CD4-positive, alpha-beta T cell (primary cell): ENCODE measurements around the gene LDAH. TPM values are rescaled to one million over a fixed set of nuclear protein-coding genes. Genes with fewer than 3 reads are reported as not detected.

Experiments used
- ATAC-seq: fragments of 200-7000 bp; cut with Tn5 transposase; one replicate; pipeline ENCODE4 v1.10.0; 2022; ENCODE audit warnings: mild to moderate bottlenecking; ENCODE audit not compliant: poor library complexity
- CTCF ChIA-PET: fragments of 350-600 bp; sonication (Branson Sonifier 250); formaldehyde crosslinking; loops from one replicate; lab custom pipeline; 2021; ENCODE audit warnings: antibody characterized with exemption, inconsistent platforms; lab: Charles Lee
- POLR2A ChIA-PET: fragments of 350-600 bp; sonication (Branson Sonifier 250); formaldehyde crosslinking; loops from one replicate; lab custom pipeline; 2021; ENCODE audit warnings: antibody characterized with exemption, inconsistent platforms; lab: Charles Lee
- DNase-seq, 14 experiments: peaks; one replicate each; pipeline ENCODE4 v3.0.0-alpha.2; 2013 to 2020; ENCODE audit warnings: mixed read lengths in 2 of 14
- H3K27ac ChIP-seq, 2 donors: one replicate each; pipeline versions ENCODE4 v1.5.1 to v1.7.0; 2013; ENCODE audit warnings: low read length in 2 of 2, low read depth in 1 of 2, mild to moderate bottlenecking in 1 of 2
- H3K27me3 ChIP-seq, 2 experiments: 1 replicate in 1 of 2; 2 replicates in 1 of 2; pipeline versions ENCODE4 v1.6.1 to v1.7.0; 2013; ENCODE audit warnings: low read length in 2 of 2, control low read depth in 1 of 2, mild to moderate bottlenecking in 1 of 2, moderate library complexity in 1 of 2; ENCODE audit not compliant: insufficient read depth in 2 of 2, control insufficient read depth in 1 of 2
- H3K36me3 ChIP-seq: one replicate; pipeline ENCODE4 v1.6.1; 2013; ENCODE audit warnings: low read length, control low read depth; ENCODE audit not compliant: insufficient read depth
- H3K4me1 ChIP-seq: one replicate; pipeline ENCODE4 v1.6.1; 2013; ENCODE audit warnings: low read length, control low read depth; ENCODE audit not compliant: insufficient read depth
- H3K4me3 ChIP-seq: one replicate; pipeline ENCODE4 v1.5.1; 2013; ENCODE audit warnings: mild to moderate bottlenecking, low read length, moderate library complexity
- H3K9me3 ChIP-seq, 2 experiments: 1 replicate in 1 of 2; 2 replicates in 1 of 2; pipeline versions ENCODE4 v1.6.1 to v1.7.0; 2013; ENCODE audit warnings: low read length in 2 of 2, mild to moderate bottlenecking in 2 of 2, control low read depth in 1 of 2, moderate library complexity in 1 of 2; ENCODE audit not compliant: control insufficient read depth in 1 of 2, insufficient read depth in 1 of 2
- H3K27ac Mint-ChIP-seq: one replicate; pipeline ENCODE4 v1.8.0; 2020; ENCODE audit warnings: mixed read lengths
- H3K27me3 Mint-ChIP-seq: one replicate; pipeline ENCODE4 v1.8.0; 2021; ENCODE audit warnings: mixed read lengths
- H3K36me3 Mint-ChIP-seq: one replicate; pipeline ENCODE4 v1.8.0; 2021; ENCODE audit warnings: low read depth, mixed read lengths
- H3K4me1 Mint-ChIP-seq: one replicate; pipeline ENCODE4 v1.8.0; 2021; ENCODE audit warnings: low read depth, mixed read lengths
- H3K4me3 Mint-ChIP-seq: one replicate; pipeline ENCODE4 v1.8.0; 2020; ENCODE audit warnings: mild to moderate bottlenecking, mixed read lengths
- H3K9me3 Mint-ChIP-seq: one replicate; pipeline ENCODE4 v1.8.0; 2020; ENCODE audit warnings: mixed read lengths
- intact Hi-C, 2 experiments: fragments of 100-400 bp; cut with DNase I in 1 of 2; cut with micrococcal nuclease in 1 of 2; formaldehyde crosslinking; loops; one replicate each; pipeline versions ENCODE4 v1.15.1 to v1.9.0; 2023 to 2025; cut with DNase I, micrococcal nuclease
- total RNA-seq, 174 experiments: library from RNA in 2 of 174; stranded (reverse) in 2 of 174; gene quantifications; one replicate each; pipeline ENCODE4 v1.2.3 and lab custom pipeline; 2021 to 2026
- TF ChIP-seq, protein P1 (sequence below): fragments of 200-600 bp; IDR thresholded peaks from one replicate; pipeline ENCODE4 v1.8.0; 2022; ENCODE audit warnings: antibody characterized with exemption, mild to moderate bottlenecking

Gene LDAH
- total RNA-seq, 2 experiments from 2014 or later: 6.5 to 7.2 TPM

DNA sequence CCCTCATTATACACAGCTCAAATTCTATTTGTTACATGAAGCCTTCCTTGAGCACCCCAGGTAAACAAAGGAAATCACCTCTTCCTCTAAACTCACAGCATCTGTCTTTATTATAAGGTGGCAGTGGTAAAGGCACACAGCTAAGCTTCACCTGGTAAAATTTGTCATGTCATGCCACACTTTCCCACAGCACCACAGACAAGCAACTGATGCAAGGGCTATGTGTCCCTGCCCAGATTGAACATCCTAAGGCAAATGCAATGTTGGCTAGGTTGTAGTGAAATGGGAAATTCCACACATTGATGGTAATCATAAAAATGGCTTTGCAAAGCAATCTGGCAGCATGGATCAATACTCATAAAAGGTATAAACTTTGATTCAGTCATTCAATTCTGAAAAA, 18.9 kb downstream of the LDAH start:
- ChIA-PET POLR2A (no interaction called here), CTCF (no interaction called here)
- H3K4me1 ChIP-seq: no peaks in the 10 kb centered on the region
- H3K9me3 Mint-ChIP-seq: no peaks in the 10 kb centered on the region
- DNase-seq (no peak), ATAC-seq (no peak)
- no peak overlapping the region for H3K27ac ChIP-seq
- H3K36me3 Mint-ChIP-seq: peaks cover 19% of the 10 kb centered on the region
- H3K27me3 Mint-ChIP-seq: no peaks in the 10 kb centered on the region
- TF ChIP-seq, protein P1, sequence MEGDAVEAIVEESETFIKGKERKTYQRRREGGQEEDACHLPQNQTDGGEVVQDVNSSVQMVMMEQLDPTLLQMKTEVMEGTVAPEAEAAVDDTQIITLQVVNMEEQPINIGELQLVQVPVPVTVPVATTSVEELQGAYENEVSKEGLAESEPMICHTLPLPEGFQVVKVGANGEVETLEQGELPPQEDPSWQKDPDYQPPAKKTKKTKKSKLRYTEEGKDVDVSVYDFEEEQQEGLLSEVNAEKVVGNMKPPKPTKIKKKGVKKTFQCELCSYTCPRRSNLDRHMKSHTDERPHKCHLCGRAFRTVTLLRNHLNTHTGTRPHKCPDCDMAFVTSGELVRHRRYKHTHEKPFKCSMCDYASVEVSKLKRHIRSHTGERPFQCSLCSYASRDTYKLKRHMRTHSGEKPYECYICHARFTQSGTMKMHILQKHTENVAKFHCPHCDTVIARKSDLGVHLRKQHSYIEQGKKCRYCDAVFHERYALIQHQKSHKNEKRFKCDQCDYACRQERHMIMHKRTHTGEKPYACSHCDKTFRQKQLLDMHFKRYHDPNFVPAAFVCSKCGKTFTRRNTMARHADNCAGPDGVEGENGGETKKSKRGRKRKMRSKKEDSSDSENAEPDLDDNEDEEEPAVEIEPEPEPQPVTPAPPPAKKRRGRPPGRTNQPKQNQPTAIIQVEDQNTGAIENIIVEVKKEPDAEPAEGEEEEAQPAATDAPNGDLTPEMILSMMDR: no peak
- H3K4me3 ChIP-seq: no peak overlapping the region
- no peaks in the 10 kb centered on the region for H3K9me3 ChIP-seq
- H3K36me3 ChIP-seq: peaks cover 6% of the 10 kb centered on the region
- peaks cover 12% of the 10 kb centered on the region for H3K4me1 Mint-ChIP-seq
- H3K4me3 Mint-ChIP-seq: no peak overlapping the region
- no peak overlapping the region for H3K27ac Mint-ChIP-seq
- intact Hi-C loops: no loop called here
- H3K27me3 ChIP-seq: no peaks in the 10 kb centered on the region

GRCh38 chr2:20803226-20803682, 19.6 kb downstream of the LDAH start:
- no peak overlapping the region for H3K27ac ChIP-seq
- TF ChIP-seq, protein P1: no peak
- Mint-ChIP-seq H3K9me3 (no peaks in the 10 kb centered on the region), H3K27me3 (no peaks in the 10 kb centered on the region), H3K36me3 (peaks cover 24% of the 10 kb centered on the region), H3K27ac (no peak overlapping the region), H3K4me1 (peaks cover 12% of the 10 kb centered on the region), H3K4me3 (no peak overlapping the region)
- intact Hi-C loops: no loop called here
- CTCF ChIA-PET: no interaction called here
- no peak overlapping the region for H3K4me3 ChIP-seq
- ATAC-seq (no peak), DNase-seq (no peak)
- no peaks in the 10 kb centered on the region for H3K4me1 ChIP-seq
- no peaks in the 10 kb centered on the region for H3K27me3 ChIP-seq
- POLR2A ChIA-PET: no interaction called here
- peaks cover 6% of the 10 kb centered on the region for H3K36me3 ChIP-seq
- H3K9me3 ChIP-seq: no peaks in the 10 kb centered on the region

DNA sequence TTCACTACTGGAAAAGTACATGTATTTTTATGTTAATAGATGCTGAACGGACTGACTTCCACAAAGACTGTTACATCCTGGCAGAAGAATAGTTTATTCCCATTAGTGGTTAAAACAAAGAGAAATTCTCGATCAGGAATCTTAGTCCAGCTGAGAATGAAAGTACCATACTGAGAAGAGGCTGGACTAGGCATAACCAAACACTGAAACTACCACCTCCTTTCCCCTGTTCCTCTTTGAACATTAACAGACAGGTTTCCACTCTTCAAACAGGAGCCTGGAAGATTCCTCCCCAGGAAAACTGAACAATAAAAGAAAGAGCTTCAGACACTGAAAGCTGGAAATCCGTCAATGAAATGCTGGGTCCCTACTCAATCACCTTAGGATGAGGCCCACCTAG, 25.8 kb downstream of the LDAH start:
- DNase-seq: no peak
- H3K9me3 Mint-ChIP-seq: peaks cover 4% of the 10 kb centered on the region
- no peak overlapping the region for H3K4me3 Mint-ChIP-seq
- ATAC-seq: no peak
- Histone ChIP-seq H3K4me1 (no peaks in the 10 kb centered on the region), H3K27me3 (no peaks in the 10 kb centered on the region), H3K36me3 (peaks cover 12% of the 10 kb centered on the region), H3K9me3 (no peaks in the 10 kb centered on the region), H3K27ac (no peak overlapping the region), H3K4me3 (no peak overlapping the region)
- TF ChIP-seq, protein P1: no peak
- peaks cover 16% of the 10 kb centered on the region for H3K4me1 Mint-ChIP-seq
- H3K27me3 Mint-ChIP-seq: no peaks in the 10 kb centered on the region
- CTCF ChIA-PET: no interaction called here
- H3K27ac Mint-ChIP-seq: no peak overlapping the region
- POLR2A ChIA-PET: no interaction called here
- peaks cover 83% of the 10 kb centered on the region for H3K36me3 Mint-ChIP-seq
- intact Hi-C loops: no loop called here
